ENCODE measurements around the gene ADGRB3.

Gene ADGRB3

GRCh38 chr6:68919537-68919936, 284.5 kb downstream of the ADGRB3 start:
- no peak for TF ChIP-seq CTCF (IDR thresholded peaks at IDR 0.05)
- Histone ChIP-seq H3K36me3 (no peaks in the 10 kb centered on the region), H3K4me3 (no peak overlapping the region), H3K9me3 (no peaks in the 10 kb centered on the region), H3K27ac (no peak overlapping the region), H3K4me1 (no peaks in the 10 kb centered on the region), H3K27me3 (no peaks in the 10 kb centered on the region)
- no peak for DNase-seq
- intact Hi-C loops (cut with DNase I; ENCODE audit: low total_unique reads), result no loop called here

- DNase-seq, result no peak
Measured at GRCh38 chr6:68941345-68941744, 306.3 kb downstream of the ADGRB3 start.

GRCh38 chr6:68947721-68948120, 312.6 kb downstream of the ADGRB3 start:
- no peaks in the 10 kb centered on the region for H3K36me3 ChIP-seq

More at GRCh38 chr6:68941345-68941744, 306.3 kb downstream of the ADGRB3 start:
- TF ChIP-seq CTCF (IDR thresholded peaks at IDR 0.05), result no peak
- intact Hi-C loops (cut with DNase I; ENCODE audit: low total_unique reads), result no loop called here
- Histone ChIP-seq H3K27me3 (no peaks in the 10 kb centered on the region), H3K4me1 (no peaks in the 10 kb centered on the region), H3K4me3 (no peak overlapping the region), H3K27ac (no peak overlapping the region), H3K36me3 (no peaks in the 10 kb centered on the region), H3K9me3 (no peaks in the 10 kb centered on the region)

GRCh38 chr6:68951270-68951669, 316.2 kb downstream of the ADGRB3 start:
- intact Hi-C loops (cut with DNase I; ENCODE audit: low total_unique reads), result no loop called here
- DNase-seq, result no peak
- no peaks in the 10 kb centered on the region for H3K27me3 ChIP-seq
- no peak overlapping the region for H3K27ac ChIP-seq
- no peak overlapping the region for H3K4me3 ChIP-seq
- no peak for TF ChIP-seq CTCF (IDR thresholded peaks at IDR 0.05)
- no peaks in the 10 kb centered on the region for H3K9me3 ChIP-seq
- H3K36me3 ChIP-seq, result no peaks in the 10 kb centered on the region
- H3K4me1 ChIP-seq, result no peaks in the 10 kb centered on the region

More at GRCh38 chr6:68947721-68948120, 312.6 kb downstream of the ADGRB3 start:
- no peaks in the 10 kb centered on the region for H3K4me1 ChIP-seq
- TF ChIP-seq CTCF (IDR thresholded peaks at IDR 0.05), result no peak
- no peaks in the 10 kb centered on the region for H3K27me3 ChIP-seq
- DNase-seq, result no peak
- H3K27ac ChIP-seq, result no peak overlapping the region
- no peak overlapping the region for H3K4me3 ChIP-seq
- H3K9me3 ChIP-seq, result no peaks in the 10 kb centered on the region
- intact Hi-C loops (cut with DNase I; ENCODE audit: low total_unique reads), result no loop called here

- no peak overlapping the region for H3K4me3 ChIP-seq
- no peaks in the 10 kb centered on the region for H3K36me3 ChIP-seq
- intact Hi-C loops (cut with DNase I; ENCODE audit: low total_unique reads), result no loop called here
- no peak for DNase-seq
- H3K9me3 ChIP-seq, result no peaks in the 10 kb centered on the region
- H3K4me1 ChIP-seq, result no peaks in the 10 kb centered on the region
- H3K27me3 ChIP-seq, result no peaks in the 10 kb centered on the region
- no peak overlapping the region for H3K27ac ChIP-seq
- no peak for TF ChIP-seq CTCF (IDR thresholded peaks at IDR 0.05)
Measured at GRCh38 chr6:68958327-68958726, 323.2 kb downstream of the ADGRB3 start.
